Adrenal gland (tissue), 12 donors: ENCODE results near the gene MPP3. TPM values are rescaled to one million over a fixed set of nuclear protein-coding genes. Genes with fewer than 3 reads are reported as not detected.

Experiments
- DNase-seq, 7 donors: peaks; one replicate each; pipeline ENCODE4 v3.0.0-alpha.2; 2019 to 2020
- H3K27ac ChIP-seq, 5 donors: fragments of 200-600 bp; sonication (generic) in 4 of 5; 1 replicate in 3 of 5; 2 replicates in 2 of 5; pipeline versions ENCODE4 v1.5.1 to v1.8.0; 2016 to 2020; ENCODE audit warnings: mild to moderate bottlenecking in 1 of 5
- H3K27me3 ChIP-seq: fragments of 200-600 bp; 2 replicates; pipeline ENCODE4 v1.8.0; 2021
- H3K36me3 ChIP-seq, 2 donors: fragments of 200-600 bp; replicated peaks in 1 of 2; 1 replicate in 1 of 2; 2 replicates in 1 of 2; pipeline versions ENCODE4 v1.5.1 to v1.8.0; 2018 to 2022
- H3K4me1 ChIP-seq, 2 donors: fragments of 200-600 bp; replicated peaks in 1 of 2; 1 replicate in 1 of 2; 2 replicates in 1 of 2; pipeline versions ENCODE4 v1.5.1 to v1.8.0; 2018 to 2021
- H3K4me3 ChIP-seq, 4 donors: fragments of 200-600 bp; sonication (generic) in 3 of 4; one replicate each; pipeline ENCODE4 v1.5.1; 2016 to 2018
- H3K9me3 ChIP-seq, 3 donors: fragments of 200-600 bp; sonication (generic) in 1 of 3; replicated peaks in 1 of 3; 1 replicate in 2 of 3; 2 replicates in 1 of 3; pipeline versions ENCODE4 v1.5.1 to v1.8.0; 2016 to 2021
- POLR2A ChIP-seq, 2 donors: fragments of 450-650 bp; IDR thresholded peaks; one replicate each; pipeline ENCODE4 v1.6.1; 2017; ENCODE audit warnings: antibody characterized with exemption in 2 of 2, mild to moderate bottlenecking in 2 of 2, moderate library complexity in 1 of 2
- WGBS, 4 donors: extraction: QIAGEN DNeasy Blood & Tissue Kit in 2 of 4; methylation state at CpG; one replicate each; pipeline versions ENCODE4 v1.1.5 to v1.1.7; 2013 to 2017; 5-methylcytosine and 5-hydroxymethylcytosine counted together
- intact Hi-C, 2 donors: fragments of 100-400 bp; cut with DNase I; formaldehyde crosslinking; loops; one replicate each; pipeline versions ENCODE4 v1.14.1 to v1.15.0; 2022 to 2023
- polyA plus RNA-seq, 3 donors: library from polyadenylated mRNA; stranded (reverse); fragments of 200-250 nt in 2 of 3; fragments of 350-450 nt in 1 of 3; fragmentation: Illumina TruSeq in 1 of 3; extraction: RNeasy Lipid Tissue Mini Kit (QIAGEN cat#74804) in 1 of 3; gene quantifications; one replicate each; pipeline ENCODE4 v1.2.3, GENCODE V29; 2013 to 2014
- total RNA-seq, 9 donors: library from RNA; depleted of rRNA in 4 of 9; stranded (reverse); fragments of >200 nt in 4 of 9; fragments of 120-200 nt in 1 of 9; fragmentation: NEBNext Ultra II Directional in 1 of 9; extraction: Animal tissue kit (Norgen Biotek cat#: 25700) in 1 of 9; gene quantifications; one replicate each; pipeline versions ENCODE4 v1.1.0 to v1.2.4, GENCODE V29; 2013 to 2023
- TF ChIP-seq, protein P1 (sequence below), 6 experiments: fragments of 450-650 bp in 4 of 6; fragments of 200-600 bp in 2 of 6; sonication (generic) in 1 of 6; IDR thresholded peaks; 1 replicate in 5 of 6; 2 replicates in 1 of 6; pipeline versions ENCODE4 v1.5.1 to v1.8.0; 2016 to 2021; ENCODE audit warnings: antibody characterized with exemption in 6 of 6, mild to moderate bottlenecking in 2 of 6, moderate library complexity in 1 of 6
- donor health status: healthy with polysubstance abuse.
- donor health status: Bipolar disorder and iron deficiency.
- donor health status: DM: yes; HTN: yes; CAD: no.
- donor health status: DM: no; HTN: no; CAD: no.
- donor health status: DM: no; HTN: no; CAD: no.
- donor health status: DM: yes; HTN: yes; CAD: no.

The MPP3 gene
- total and polyA plus RNA-seq, 12 donors, result 0.60 to 10.6 (median 3.6) TPM

DNA sequence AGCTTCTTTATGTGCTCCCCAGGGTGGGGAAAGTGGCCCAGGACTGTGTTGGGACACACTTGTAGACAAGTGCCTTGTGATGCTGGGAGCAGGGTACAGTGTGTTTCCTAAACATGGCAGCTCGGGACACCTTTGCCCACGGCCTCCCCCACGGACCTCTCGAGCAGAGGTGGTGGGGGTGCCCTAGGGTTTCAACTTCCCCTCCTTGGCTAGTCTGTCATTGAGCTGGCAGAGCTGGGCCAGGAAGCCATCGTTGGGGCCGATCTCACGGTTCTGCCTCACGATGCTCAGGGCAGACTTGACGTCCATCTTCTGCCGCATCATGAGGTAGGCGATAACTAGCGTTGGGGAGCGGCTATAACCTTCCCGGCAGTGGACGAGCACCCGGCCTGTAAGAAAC lies 63.5 kb downstream of the MPP3 start:
- H3K36me3 ChIP-seq, result peaks cover 0 to 65% of the 10 kb centered on the region in 2 donors
- H3K9me3 ChIP-seq, result no peaks in the 10 kb centered on the region
- no peak overlapping the region for H3K4me3 ChIP-seq
- intact Hi-C loops, result loop anchor here in 1 of 2 donors (10.0 kb wide), 1 partner anchor 75 kb away; the partner anchor contains the start of gene CD300LG
- no peaks in the 10 kb centered on the region for H3K27me3 ChIP-seq
- H3K4me1 ChIP-seq, result peaks cover 0 to 18% of the 10 kb centered on the region in 2 donors
- H3K27ac ChIP-seq, result peak overlapping the region in 1 of 5 donors; percentile 41
- 82 to 98% (median 86%) methylated on average over 7 to 16 of the region's 16 CpGs for WGBS, 4 donors
- no peak for TF ChIP-seq POLR2A (IDR thresholded peaks at IDR 0.05)
- TF ChIP-seq, protein P1, sequence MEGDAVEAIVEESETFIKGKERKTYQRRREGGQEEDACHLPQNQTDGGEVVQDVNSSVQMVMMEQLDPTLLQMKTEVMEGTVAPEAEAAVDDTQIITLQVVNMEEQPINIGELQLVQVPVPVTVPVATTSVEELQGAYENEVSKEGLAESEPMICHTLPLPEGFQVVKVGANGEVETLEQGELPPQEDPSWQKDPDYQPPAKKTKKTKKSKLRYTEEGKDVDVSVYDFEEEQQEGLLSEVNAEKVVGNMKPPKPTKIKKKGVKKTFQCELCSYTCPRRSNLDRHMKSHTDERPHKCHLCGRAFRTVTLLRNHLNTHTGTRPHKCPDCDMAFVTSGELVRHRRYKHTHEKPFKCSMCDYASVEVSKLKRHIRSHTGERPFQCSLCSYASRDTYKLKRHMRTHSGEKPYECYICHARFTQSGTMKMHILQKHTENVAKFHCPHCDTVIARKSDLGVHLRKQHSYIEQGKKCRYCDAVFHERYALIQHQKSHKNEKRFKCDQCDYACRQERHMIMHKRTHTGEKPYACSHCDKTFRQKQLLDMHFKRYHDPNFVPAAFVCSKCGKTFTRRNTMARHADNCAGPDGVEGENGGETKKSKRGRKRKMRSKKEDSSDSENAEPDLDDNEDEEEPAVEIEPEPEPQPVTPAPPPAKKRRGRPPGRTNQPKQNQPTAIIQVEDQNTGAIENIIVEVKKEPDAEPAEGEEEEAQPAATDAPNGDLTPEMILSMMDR (IDR thresholded peaks at IDR 0.05), result no peak
- DNase-seq, result no peak

DNA sequence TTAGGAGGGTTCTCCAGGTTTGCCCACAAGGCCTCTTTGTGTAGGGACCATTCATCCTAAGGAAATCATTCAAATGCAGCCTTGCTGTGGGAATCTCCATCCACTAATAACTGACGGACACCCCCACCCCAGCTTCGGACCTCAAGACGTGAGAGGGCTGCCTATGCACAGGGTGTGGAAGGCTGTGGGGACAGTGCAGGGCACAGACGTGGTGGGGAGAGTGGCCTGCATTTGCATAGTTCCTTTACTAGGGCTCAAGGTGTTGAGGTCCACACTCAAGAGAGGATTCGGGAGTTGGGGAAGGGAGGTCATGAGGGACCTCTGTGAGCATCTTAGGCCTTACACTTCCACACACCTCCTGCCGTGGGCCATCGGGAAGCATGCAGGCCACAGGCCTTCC lies 64.0 kb downstream of the MPP3 start:
- 85 to 89% (median 87%) methylated on average over 7 of the region's 7 CpGs for WGBS, 4 donors
- H3K4me1 ChIP-seq, result peaks cover 0 to 18% of the 10 kb centered on the region in 2 donors
- H3K36me3 ChIP-seq, result peaks cover 0 to 61% of the 10 kb centered on the region in 2 donors
- TF ChIP-seq, protein P1 (IDR thresholded peaks at IDR 0.05), result no peak
- no peak for TF ChIP-seq POLR2A (IDR thresholded peaks at IDR 0.05)
- intact Hi-C loops, result loop anchor here in 1 of 2 donors (10.0 kb wide), 1 partner anchor 76 kb away; the partner anchor contains the start of gene CD300LG
- no peak for DNase-seq
- no peaks in the 10 kb centered on the region for H3K9me3 ChIP-seq
- peak overlapping the region in 2 of 5 donors; percentile 36 to 41 for H3K27ac ChIP-seq
- no peak overlapping the region for H3K4me3 ChIP-seq
- no peaks in the 10 kb centered on the region for H3K27me3 ChIP-seq

DNA sequence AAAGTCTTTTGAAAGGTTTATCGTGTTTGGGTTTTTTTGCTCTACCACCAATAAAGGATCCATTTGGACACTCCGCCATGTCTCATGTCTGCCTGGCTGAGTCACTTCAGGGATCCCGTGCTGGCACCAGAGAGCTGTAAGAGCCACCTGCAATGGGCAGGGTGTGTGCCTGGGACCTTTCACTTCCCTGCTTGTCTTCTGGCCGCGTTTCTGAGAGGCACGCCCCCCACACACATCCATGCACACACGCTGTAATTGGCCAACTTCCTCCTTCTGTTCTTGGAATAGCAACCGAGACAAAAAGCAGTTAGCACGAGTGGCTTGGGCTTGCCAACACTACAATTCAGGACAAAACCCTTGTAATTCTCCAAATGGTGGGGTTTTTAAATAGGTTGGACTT lies 64.6 kb downstream of the MPP3 start:
- H3K9me3 ChIP-seq, result no peaks in the 10 kb centered on the region
- peak overlapping the region in 1 of 5 donors; percentile 36 for H3K27ac ChIP-seq
- DNase-seq, result peak in 4 of 7 donors; percentile 40 to 63 (median 54)
- no peaks in the 10 kb centered on the region for H3K27me3 ChIP-seq
- H3K4me3 ChIP-seq, result no peak overlapping the region
- WGBS, 4 donors, result 56 to 83% (median 62%) methylated on average over 9 of the region's 9 CpGs
- H3K36me3 ChIP-seq, result peaks cover 0 to 55% of the 10 kb centered on the region in 2 donors
- TF ChIP-seq POLR2A (IDR thresholded peaks at IDR 0.05), result no peak
- TF ChIP-seq, protein P1 (IDR thresholded peaks at IDR 0.05), result no peak
- H3K4me1 ChIP-seq, result peaks cover 0 to 18% of the 10 kb centered on the region in 2 donors
- intact Hi-C loops, result loop anchor here in 1 of 2 donors (10.0 kb wide), 1 partner anchor 76 kb away; the partner anchor contains the start of gene CD300LG

DNA sequence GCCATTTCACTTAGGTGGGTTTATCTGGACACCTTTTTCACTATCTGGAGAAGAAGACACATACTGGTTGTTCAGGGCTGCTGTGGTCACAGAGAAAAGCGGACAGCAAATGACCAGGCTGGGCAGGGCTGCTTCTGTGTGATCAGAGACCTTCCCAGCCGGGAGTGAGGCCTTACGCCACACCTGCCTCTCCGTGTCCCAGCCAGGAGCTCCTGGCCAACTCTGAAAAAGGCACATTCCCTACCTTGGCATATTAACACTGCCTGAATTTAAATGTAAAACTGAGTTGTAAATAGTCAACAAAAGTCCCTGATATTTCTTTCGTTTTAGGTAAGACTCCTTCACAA lies 65.3 kb downstream of the MPP3 start:
- no peaks in the 10 kb centered on the region for H3K9me3 ChIP-seq
- peak in 1 of 7 donors; percentile 50 for DNase-seq
- no peaks in the 10 kb centered on the region for H3K27me3 ChIP-seq
- H3K27ac ChIP-seq, result no peak overlapping the region
- H3K4me3 ChIP-seq, result no peak overlapping the region
- H3K36me3 ChIP-seq, result peaks cover 0 to 48% of the 10 kb centered on the region in 2 donors
- H3K4me1 ChIP-seq, result peaks cover 0 to 14% of the 10 kb centered on the region in 2 donors
- TF ChIP-seq POLR2A (IDR thresholded peaks at IDR 0.05), result no peak
- TF ChIP-seq, protein P1 (IDR thresholded peaks at IDR 0.05), result no peak
- 74 to 82% (median 78%) methylated on average over 5 of the region's 5 CpGs for WGBS, 4 donors
- intact Hi-C loops, result loop anchor here in 1 of 2 donors (10.0 kb wide), 1 partner anchor 77 kb away; the partner anchor contains the start of gene CD300LG
